Stimulated activated CD4-positive, alpha-beta T cell treated with anti-CD3 and anti-CD28 coated beads, Interleukin-15, amount 100 ng/mL, for 48 hours (primary cell): ENCODE measurements around the gene KIAA1755.

Source experiments
- DNase-seq, 2 donors: peaks; one replicate each; pipeline ENCODE4 v3.0.0-alpha.2; 2020; ENCODE audit warnings: low read depth in 2 of 2

The KIAA1755 gene

DNA sequence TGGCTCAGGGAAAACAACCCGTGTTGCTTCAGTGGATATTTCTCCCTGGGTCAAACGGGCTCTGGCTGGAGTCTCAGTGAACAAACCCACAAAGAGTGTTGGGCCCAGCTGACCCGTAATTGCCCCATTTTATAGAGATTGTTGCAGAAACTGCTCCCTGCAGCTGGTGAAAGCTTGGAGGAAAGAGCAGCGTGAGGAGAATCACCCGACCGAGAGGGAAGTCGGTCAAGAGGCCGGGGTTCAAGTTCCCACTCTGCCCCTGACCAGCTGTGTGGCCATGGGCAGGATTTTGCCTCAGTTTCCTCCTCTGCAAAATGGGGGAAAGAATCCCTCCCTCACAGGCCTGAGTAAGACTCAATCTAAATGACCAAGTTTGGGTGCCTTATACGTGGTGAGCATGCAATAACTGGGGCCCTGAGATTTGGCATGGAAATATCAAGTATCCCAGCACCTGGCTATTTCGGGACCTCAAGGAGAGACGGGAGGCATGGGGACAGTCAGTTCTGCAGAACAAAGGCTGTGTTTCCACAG, 93.8 kb downstream of the KIAA1755 start:
- no peak for DNase-seq

DNA sequence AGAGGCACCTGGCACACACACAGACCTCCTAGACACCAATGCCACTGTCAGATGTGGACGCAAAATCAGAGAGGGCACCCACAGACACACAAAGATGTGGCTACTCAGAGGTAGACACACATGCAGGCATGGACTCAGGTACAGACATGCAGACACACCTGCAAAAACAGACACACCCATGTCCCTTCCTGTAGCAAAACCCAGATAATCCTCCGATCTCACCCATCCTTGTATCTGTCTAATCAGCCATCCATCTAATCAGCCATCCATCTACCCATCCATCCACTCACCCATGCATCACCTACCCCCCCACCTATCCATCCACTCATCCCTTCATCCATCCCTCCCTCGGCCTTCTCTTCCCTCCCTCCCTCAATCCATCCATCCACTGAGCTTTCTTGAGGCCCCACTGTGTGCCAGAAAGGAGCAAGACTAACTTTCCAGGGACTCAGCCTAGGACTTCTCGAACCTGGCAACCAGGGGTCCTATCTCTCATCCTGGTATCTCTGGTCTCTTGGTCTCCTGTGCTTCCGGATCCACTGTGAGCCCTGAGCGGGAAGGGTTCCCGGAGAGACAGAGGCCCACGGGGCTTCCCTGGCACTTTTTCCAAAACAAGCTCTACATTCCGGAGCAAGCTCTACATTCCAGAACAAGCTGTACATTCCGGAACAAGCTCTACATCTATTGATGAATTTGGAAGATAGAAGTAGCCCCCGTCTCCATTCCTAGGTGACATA, 94.4 kb downstream of the KIAA1755 start:
- DNase-seq = no peak

DNA sequence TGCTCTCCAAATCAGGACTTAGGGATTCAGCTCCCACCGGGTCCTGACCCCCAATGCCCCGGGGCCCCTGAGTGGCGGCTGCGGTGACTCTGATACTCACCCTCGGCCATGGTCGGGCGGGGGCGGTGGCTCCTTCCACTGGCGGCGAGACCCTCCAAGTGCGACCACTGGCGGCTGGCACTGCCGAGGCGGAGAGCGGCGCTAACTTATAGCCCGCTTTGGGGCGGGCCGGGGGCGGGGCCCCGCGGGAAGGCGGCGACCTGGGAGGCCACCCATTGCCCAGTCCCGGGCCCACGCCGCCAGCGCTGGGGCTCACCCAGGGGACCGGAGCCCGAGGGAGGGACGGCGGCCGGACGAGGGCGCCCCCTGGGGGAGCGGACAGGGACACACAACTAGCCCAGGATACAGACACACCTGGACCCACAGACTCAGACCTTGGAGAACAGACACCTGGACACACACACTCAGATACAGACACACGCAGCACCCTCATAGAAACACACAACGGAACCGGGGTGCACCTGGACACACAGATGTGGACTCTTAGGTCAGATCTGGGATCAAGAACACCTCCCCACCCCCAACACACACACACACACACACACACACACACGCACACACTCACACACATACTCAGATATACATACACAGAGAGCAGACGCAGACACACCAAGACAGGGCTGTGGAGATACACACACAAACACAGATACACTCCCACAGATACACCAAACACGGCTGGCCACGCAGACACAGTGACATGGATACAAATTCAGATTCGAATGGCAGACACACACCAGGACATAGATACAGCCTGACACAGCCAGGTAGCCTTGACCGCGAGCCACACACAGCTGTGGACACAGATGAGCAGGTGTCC, 95.2 kb downstream of the KIAA1755 start, which contains the start of gene TGM2:
TGM2 (minus strand) TSS at position 182 of the 877 bp plus-strand sequence; CDS start at position 110, 72 bp downstream.
- peak in 1 of 2 donors; percentile 38 for DNase-seq

- DNase-seq = no peak
These were observed 95.9 kb downstream of the KIAA1755 start for GRCh38 chr20:38164624-38165088.

GRCh38 chr20:38164069-38164468, 96.5 kb downstream of the KIAA1755 start:
- DNase-seq = no peak

- no peak for DNase-seq
These were observed 97.4 kb downstream of the KIAA1755 start for GRCh38 chr20:38162878-38163875.

GRCh38 chr20:38162149-38162548, 98.4 kb downstream of the KIAA1755 start:
- no peak for DNase-seq

GRCh38 chr20:38161412-38161774, 99.1 kb downstream of the KIAA1755 start:
- DNase-seq = no peak
